Peyer's patch (tissue), 4 donors: Measurements from ENCODE around the gene HTATIP2.

Source experiments
- POLR2A ChIP-seq, 2 donors: fragments of 450-650 bp; IDR thresholded peaks; one replicate each; pipeline ENCODE4 v1.5.1; 2017; ENCODE audit warnings: antibody characterized with exemption in 2 of 2, mild to moderate bottlenecking in 2 of 2, moderate library complexity in 2 of 2
- TF ChIP-seq, protein P1 (sequence below), 6 experiments: fragments of 450-650 bp in 4 of 6; fragments of 200-600 bp in 2 of 6; sonication (generic) in 1 of 6; IDR thresholded peaks; one replicate each; pipeline ENCODE4 v1.5.1; 2017 to 2019; ENCODE audit warnings: antibody characterized with exemption in 6 of 6, mild to moderate bottlenecking in 3 of 6, moderate library complexity in 1 of 6

DNA sequence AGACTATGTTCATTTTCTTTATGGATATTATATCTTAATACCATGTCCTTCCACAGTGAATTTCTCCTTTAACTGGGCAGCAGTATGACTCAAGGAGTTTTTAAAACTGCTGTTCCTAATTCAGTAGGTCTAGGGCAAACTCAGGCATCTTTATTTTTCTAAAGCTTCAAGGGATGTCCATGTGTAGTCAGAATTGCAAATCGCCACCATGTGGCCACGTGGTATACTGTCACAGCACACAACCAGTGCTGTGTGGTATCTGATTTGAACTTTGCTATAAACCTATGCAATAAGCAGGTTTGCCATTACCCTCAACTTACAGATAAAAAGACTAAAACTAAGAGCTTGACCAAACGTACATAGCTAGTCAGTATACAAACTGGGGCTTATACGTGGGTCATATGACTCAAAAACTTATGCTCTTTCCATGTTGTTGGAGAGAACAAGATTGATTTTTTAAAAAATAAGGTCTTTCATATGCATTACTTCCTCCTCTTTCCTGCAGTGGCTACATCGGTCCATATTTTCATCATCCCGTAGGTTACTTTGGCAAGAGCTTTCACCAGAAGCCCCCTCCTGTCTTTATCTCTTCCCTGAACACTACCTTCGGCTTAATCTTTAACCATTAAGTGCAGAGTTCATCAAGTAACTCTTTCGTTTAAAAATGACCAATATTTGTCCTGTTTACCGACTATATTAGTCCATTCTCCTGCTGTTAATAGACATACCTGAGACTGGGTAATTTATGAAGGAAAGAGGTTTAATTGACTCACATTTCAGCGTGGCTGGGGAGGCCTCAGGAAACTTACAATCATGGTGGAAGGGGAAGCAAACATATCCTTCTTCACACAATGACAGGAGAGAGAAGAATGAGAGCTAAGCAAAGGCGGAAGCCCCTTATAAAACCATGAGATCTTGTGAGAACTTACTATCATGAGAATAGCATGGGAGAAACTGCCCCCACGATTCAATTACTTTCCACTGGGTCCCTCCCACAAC is 8.0 kb upstream of the HTATIP2 start:
- TF ChIP-seq, protein P1, sequence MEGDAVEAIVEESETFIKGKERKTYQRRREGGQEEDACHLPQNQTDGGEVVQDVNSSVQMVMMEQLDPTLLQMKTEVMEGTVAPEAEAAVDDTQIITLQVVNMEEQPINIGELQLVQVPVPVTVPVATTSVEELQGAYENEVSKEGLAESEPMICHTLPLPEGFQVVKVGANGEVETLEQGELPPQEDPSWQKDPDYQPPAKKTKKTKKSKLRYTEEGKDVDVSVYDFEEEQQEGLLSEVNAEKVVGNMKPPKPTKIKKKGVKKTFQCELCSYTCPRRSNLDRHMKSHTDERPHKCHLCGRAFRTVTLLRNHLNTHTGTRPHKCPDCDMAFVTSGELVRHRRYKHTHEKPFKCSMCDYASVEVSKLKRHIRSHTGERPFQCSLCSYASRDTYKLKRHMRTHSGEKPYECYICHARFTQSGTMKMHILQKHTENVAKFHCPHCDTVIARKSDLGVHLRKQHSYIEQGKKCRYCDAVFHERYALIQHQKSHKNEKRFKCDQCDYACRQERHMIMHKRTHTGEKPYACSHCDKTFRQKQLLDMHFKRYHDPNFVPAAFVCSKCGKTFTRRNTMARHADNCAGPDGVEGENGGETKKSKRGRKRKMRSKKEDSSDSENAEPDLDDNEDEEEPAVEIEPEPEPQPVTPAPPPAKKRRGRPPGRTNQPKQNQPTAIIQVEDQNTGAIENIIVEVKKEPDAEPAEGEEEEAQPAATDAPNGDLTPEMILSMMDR (IDR thresholded peaks at IDR 0.05) = peak in 5 of 6 experiments; percentile 29 to 78 (median 63)
- TF ChIP-seq POLR2A (IDR thresholded peaks at IDR 0.05) = no peak
